ENCODE results near the gene ARL10. TPM values are rescaled to one million over a fixed set of nuclear protein-coding genes. Genes with fewer than 3 reads are reported as not detected.

ARL10 gene
- total RNA-seq, 1 experiment from 2014 or later = 9.6 TPM

DNA sequence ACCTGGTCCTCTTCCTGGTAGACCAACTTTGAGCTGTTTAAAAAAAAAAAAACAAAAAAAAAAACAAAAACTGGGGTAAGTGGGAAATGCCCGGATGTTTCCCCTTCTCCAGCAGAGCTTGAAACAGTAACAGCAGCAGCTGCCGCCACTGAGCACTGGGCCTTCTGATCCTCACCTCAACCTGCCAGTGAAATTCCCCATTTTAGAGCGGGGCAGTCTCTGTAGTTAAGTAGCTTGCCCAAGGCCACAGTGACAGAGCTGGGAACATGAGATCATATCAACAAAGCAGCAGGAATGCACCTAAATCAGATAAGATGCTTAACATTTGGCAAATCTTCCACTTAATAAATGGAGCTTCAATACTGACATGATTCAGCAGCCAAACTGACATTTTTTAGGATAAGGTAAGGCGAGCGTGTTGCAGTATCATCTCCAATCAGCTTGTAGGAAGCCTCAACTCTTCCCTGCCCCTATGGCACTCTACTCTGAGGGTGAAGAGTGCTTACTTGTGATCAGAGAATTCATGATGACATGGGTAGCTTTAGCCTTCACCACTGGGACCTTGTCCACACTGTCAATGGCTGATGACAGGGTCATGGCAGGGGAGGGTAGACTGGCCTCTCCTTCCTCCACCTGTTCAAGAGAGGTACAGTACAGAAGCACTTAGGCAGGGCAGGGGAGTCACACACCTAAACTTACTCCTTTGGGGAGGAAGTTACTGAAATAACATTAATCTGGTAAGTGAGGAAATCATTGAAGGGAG, 13.0 kb upstream of the ARL10 start:
- TF ChIP-seq, protein P1, sequence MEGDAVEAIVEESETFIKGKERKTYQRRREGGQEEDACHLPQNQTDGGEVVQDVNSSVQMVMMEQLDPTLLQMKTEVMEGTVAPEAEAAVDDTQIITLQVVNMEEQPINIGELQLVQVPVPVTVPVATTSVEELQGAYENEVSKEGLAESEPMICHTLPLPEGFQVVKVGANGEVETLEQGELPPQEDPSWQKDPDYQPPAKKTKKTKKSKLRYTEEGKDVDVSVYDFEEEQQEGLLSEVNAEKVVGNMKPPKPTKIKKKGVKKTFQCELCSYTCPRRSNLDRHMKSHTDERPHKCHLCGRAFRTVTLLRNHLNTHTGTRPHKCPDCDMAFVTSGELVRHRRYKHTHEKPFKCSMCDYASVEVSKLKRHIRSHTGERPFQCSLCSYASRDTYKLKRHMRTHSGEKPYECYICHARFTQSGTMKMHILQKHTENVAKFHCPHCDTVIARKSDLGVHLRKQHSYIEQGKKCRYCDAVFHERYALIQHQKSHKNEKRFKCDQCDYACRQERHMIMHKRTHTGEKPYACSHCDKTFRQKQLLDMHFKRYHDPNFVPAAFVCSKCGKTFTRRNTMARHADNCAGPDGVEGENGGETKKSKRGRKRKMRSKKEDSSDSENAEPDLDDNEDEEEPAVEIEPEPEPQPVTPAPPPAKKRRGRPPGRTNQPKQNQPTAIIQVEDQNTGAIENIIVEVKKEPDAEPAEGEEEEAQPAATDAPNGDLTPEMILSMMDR (conservative IDR thresholded peaks at IDR 0.05) = no peak
- no peak for DNase-seq
- Mint-ChIP-seq H3K4me3 (no peak overlapping the region), H3K27ac (no peak overlapping the region), H3K4me1 (peaks cover 0 to 4% of the 10 kb centered on the region in 2 experiments; a peak in 2 of 4 replicates), H3K27me3 (ENCODE audit: low read depth) (no peaks in the 10 kb centered on the region), H3K36me3 (ENCODE audit: insufficient read depth in 1 of 3, low read depth in 3 of 3) (peaks cover 42 to 99% (median 85%) of the 10 kb centered on the region in 3 experiments), H3K9me3 (no peaks in the 10 kb centered on the region)
- no peak overlapping the region for H3K23ac ChIP-seq (ENCODE audit: insufficient read length, low read depth, low read length)
- H2BK20ac ChIP-seq (ENCODE audit: low read depth, low read length, poor library complexity, severe bottlenecking) = no peak overlapping the region
- H4K20me1 ChIP-seq (ENCODE audit: control insufficient read depth, insufficient read depth, insufficient read length) = no peaks in the 10 kb centered on the region
- no peak overlapping the region for H2BK5ac ChIP-seq (ENCODE audit: insufficient read length, low read length)
- H3K27me3 ChIP-seq (ENCODE audit: insufficient read depth, low read length) = no peaks in the 10 kb centered on the region
- H3K4me1 ChIP-seq (ENCODE audit: insufficient read depth, low read length) = no peaks in the 10 kb centered on the region
- no peak overlapping the region for H2BK120ac ChIP-seq (ENCODE audit: low read depth, low read length, poor library complexity, severe bottlenecking)
- H3K18ac ChIP-seq (ENCODE audit: insufficient read length, low read depth, low read length) = no peak overlapping the region
- no peak overlapping the region for H3K56ac ChIP-seq (ENCODE audit: insufficient read length, low read depth, low read length)
- no peak overlapping the region for H2AK5ac ChIP-seq (ENCODE audit: insufficient read length, low read length)
- H4K8ac ChIP-seq (replicated peaks; ENCODE audit: insufficient read length, low read depth, low read length) = no peak overlapping the region
- H3K9me3 ChIP-seq (ENCODE audit: control insufficient read depth, low read depth, low read length) = no peaks in the 10 kb centered on the region
- no peaks in the 10 kb centered on the region for H3K79me2 ChIP-seq (ENCODE audit: insufficient read depth, low read length)
- H3K14ac ChIP-seq (ENCODE audit: insufficient read depth, low read length) = no peak overlapping the region
- H3K79me1 ChIP-seq (ENCODE audit: insufficient read depth, low read depth, low read length, poor library complexity, severe bottlenecking) = peaks cover 3% of the 10 kb centered on the region
- no peak overlapping the region for H4K5ac ChIP-seq (ENCODE audit: insufficient read length, low read depth, low read length)
- no peak overlapping the region for H3K4me2 ChIP-seq (ENCODE audit: insufficient read depth, insufficient read length, low read length)
- no peak overlapping the region for H2BK12ac ChIP-seq (ENCODE audit: insufficient read length, low read depth, low read length)
- H4K91ac ChIP-seq (ENCODE audit: insufficient read length, low read depth, low read length) = no peak overlapping the region
- no peak overlapping the region for H3K4ac ChIP-seq (ENCODE audit: low read depth, low read length)
- H3K9ac ChIP-seq (ENCODE audit: extremely low read depth, insufficient read length, low read length) = no peak overlapping the region
- H3K23me2 ChIP-seq (ENCODE audit: insufficient read length, low read depth, low read length, poor library complexity, severe bottlenecking) = no peaks in the 10 kb centered on the region
- no peak overlapping the region for H2AFZ ChIP-seq (ENCODE audit: low read length)
- no peak overlapping the region for H3T11ph ChIP-seq (ENCODE audit: low read length)
- no peak overlapping the region for H3K27ac ChIP-seq (ENCODE audit: insufficient read length, low read depth, low read length)
- H2BK15ac ChIP-seq (ENCODE audit: low read depth, low read length) = no peak overlapping the region
- WGBS (ENCODE audit: extremely low coverage, insufficient read length, low lambda C conversion rate) = no CpG with 5 or more reads among the region's 5 CpGs

Data from H9 (cell line).